Measurements from ENCODE around the gene PLK2.
A peak's percentile ranks its signal among the peaks of the same experiment; 100 is the strongest.

Gene PLK2

GRCh38 chr5:58503390-58504046, 43.6 kb upstream of the PLK2 start:
- no peak overlapping the region for H3K4me3 ChIP-seq (ENCODE audit: low read depth in 1 of 2, low read length in 1 of 2)
- no peaks in the 10 kb centered on the region for H3K27me3 ChIP-seq
- H3K4me1 ChIP-seq (ENCODE audit: control insufficient read depth in 1 of 2, insufficient read depth in 1 of 2, low read depth in 1 of 2, low read length in 1 of 2): peaks cover 52 to 82% of the 10 kb centered on the region in 2 experiments
- H3K9me3 ChIP-seq: no peaks in the 10 kb centered on the region
- peak overlapping the region; percentile 93 for H3K27ac ChIP-seq
- TF ChIP-seq, protein P1, sequence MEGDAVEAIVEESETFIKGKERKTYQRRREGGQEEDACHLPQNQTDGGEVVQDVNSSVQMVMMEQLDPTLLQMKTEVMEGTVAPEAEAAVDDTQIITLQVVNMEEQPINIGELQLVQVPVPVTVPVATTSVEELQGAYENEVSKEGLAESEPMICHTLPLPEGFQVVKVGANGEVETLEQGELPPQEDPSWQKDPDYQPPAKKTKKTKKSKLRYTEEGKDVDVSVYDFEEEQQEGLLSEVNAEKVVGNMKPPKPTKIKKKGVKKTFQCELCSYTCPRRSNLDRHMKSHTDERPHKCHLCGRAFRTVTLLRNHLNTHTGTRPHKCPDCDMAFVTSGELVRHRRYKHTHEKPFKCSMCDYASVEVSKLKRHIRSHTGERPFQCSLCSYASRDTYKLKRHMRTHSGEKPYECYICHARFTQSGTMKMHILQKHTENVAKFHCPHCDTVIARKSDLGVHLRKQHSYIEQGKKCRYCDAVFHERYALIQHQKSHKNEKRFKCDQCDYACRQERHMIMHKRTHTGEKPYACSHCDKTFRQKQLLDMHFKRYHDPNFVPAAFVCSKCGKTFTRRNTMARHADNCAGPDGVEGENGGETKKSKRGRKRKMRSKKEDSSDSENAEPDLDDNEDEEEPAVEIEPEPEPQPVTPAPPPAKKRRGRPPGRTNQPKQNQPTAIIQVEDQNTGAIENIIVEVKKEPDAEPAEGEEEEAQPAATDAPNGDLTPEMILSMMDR (IDR thresholded peaks at IDR 0.05): no peak
- no peaks in the 10 kb centered on the region for H3K36me3 ChIP-seq

DNA sequence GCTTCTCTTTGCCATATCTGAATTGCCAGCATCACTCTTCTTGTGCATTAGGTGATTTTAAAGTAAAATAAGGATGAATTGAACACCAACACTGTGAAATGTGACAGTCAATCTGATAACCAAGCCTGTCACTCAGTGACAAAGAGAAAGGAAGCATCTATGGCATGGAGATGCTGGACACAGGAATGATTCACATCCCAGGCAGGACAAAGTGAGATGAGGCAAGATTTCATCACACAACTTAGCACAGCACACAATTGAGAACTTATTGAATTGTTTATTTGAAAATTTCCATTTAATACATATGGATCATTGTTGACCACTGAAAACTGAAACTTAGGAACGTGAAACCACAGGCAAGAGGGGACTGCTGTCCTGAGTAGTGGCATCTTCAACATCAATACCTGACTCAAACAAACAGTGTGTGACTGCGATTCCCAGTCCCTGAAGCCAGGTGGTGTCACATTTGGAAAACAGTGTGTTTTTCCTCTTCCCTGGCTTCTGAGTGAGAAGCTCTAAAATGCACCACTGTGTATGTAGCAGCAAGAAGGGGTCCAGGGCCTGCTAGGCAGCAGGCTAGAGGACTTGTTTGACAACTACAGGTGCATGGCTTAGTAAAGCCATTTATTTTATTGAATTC, 42.0 kb upstream of the PLK2 start:
- Histone ChIP-seq H3K9me3 (no peaks in the 10 kb centered on the region), H3K36me3 (no peaks in the 10 kb centered on the region), H3K27me3 (no peaks in the 10 kb centered on the region), H3K27ac (peak overlapping the region; percentile 93), H3K4me1 (ENCODE audit: control insufficient read depth in 1 of 2, insufficient read depth in 1 of 2, low read depth in 1 of 2, low read length in 1 of 2) (peaks cover 65 to 89% of the 10 kb centered on the region in 2 experiments), H3K4me3 (ENCODE audit: low read depth in 1 of 2, low read length in 1 of 2) (no peak overlapping the region)
- TF ChIP-seq, protein P1 (IDR thresholded peaks at IDR 0.05): no peak

DNA sequence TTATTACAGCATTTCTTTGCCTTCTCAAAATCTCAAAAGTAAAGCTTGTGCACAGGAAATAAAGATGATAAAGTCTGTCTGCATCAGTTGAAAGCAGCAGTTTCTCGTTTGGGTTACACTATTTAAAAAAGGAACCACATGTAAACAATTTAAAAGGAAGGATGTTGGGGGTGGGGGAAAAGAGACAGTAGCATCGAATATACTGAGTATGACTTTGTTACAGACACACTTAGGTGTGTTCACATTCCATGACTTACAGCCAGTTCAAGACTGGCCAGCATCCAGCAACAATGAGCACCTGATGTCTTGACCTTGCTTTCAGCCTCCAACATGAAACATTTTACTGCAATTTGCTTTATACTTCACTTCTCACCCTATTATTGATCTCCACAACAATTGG, 40.1 kb upstream of the PLK2 start:
- Histone ChIP-seq H3K27me3 (no peaks in the 10 kb centered on the region), H3K36me3 (peaks cover 11% of the 10 kb centered on the region), H3K27ac (peak overlapping the region; percentile 93), H3K4me1 (ENCODE audit: control insufficient read depth in 1 of 2, insufficient read depth in 1 of 2, low read depth in 1 of 2, low read length in 1 of 2) (peaks cover 46 to 87% of the 10 kb centered on the region in 2 experiments), H3K4me3 (ENCODE audit: low read depth in 1 of 2, low read length in 1 of 2) (peak overlapping the region; percentile 44 to 51), H3K9me3 (no peaks in the 10 kb centered on the region)
- TF ChIP-seq, protein P1 (IDR thresholded peaks at IDR 0.05): no peak

GRCh38 chr5:58499231-58499630, 39.3 kb upstream of the PLK2 start:
- TF ChIP-seq, protein P1 (IDR thresholded peaks at IDR 0.05): no peak
- peaks cover 18% of the 10 kb centered on the region for H3K36me3 ChIP-seq
- H3K9me3 ChIP-seq: no peaks in the 10 kb centered on the region
- H3K27ac ChIP-seq: peak overlapping the region; percentile 93
- peak overlapping the region in 1 of 2 experiments; percentile 51 for H3K4me3 ChIP-seq (ENCODE audit: low read depth in 1 of 2, low read length in 1 of 2)
- H3K4me1 ChIP-seq (ENCODE audit: control insufficient read depth in 1 of 2, insufficient read depth in 1 of 2, low read depth in 1 of 2, low read length in 1 of 2): peaks cover 46 to 87% of the 10 kb centered on the region in 2 experiments
- H3K27me3 ChIP-seq: no peaks in the 10 kb centered on the region

- H3K27me3 ChIP-seq: no peaks in the 10 kb centered on the region
- peaks cover 50 to 87% of the 10 kb centered on the region in 2 experiments for H3K4me1 ChIP-seq (ENCODE audit: control insufficient read depth in 1 of 2, insufficient read depth in 1 of 2, low read depth in 1 of 2, low read length in 1 of 2)
- peak overlapping the region in 1 of 2 experiments; percentile 51 for H3K4me3 ChIP-seq (ENCODE audit: low read depth in 1 of 2, low read length in 1 of 2)
- H3K9me3 ChIP-seq: no peaks in the 10 kb centered on the region
- H3K36me3 ChIP-seq: peaks cover 23% of the 10 kb centered on the region
- TF ChIP-seq, protein P1 (IDR thresholded peaks at IDR 0.05): peak; percentile 35
- H3K27ac ChIP-seq: peak overlapping the region; percentile 93
Measured at GRCh38 chr5:58498340-58498942, 38.6 kb upstream of the PLK2 start.
